HUDEP-2 (cell line): Measurements from ENCODE around the gene CCDC112.
"Not testable (repeated sequence)": the region's sequence is repeated elsewhere in the genome, so short reads cannot be mapped to it uniquely, and the experiment has no call there.

Source experiments
- DNase-seq, 76 experiments: peaks; one replicate each; lab custom pipeline; 2025; ENCODE audit not compliant: unreplicated experiment in 76 of 76; lab: John Stamatoyannopoulos, UW

CCDC112 gene

GRCh38 chr5:115264786-115265185 lies 31.7 kb downstream of the CCDC112 start:
- DNase-seq = no peak

- no peak for DNase-seq
These were observed 33.4 kb downstream of the CCDC112 start for GRCh38 chr5:115263078-115263380.

DNA sequence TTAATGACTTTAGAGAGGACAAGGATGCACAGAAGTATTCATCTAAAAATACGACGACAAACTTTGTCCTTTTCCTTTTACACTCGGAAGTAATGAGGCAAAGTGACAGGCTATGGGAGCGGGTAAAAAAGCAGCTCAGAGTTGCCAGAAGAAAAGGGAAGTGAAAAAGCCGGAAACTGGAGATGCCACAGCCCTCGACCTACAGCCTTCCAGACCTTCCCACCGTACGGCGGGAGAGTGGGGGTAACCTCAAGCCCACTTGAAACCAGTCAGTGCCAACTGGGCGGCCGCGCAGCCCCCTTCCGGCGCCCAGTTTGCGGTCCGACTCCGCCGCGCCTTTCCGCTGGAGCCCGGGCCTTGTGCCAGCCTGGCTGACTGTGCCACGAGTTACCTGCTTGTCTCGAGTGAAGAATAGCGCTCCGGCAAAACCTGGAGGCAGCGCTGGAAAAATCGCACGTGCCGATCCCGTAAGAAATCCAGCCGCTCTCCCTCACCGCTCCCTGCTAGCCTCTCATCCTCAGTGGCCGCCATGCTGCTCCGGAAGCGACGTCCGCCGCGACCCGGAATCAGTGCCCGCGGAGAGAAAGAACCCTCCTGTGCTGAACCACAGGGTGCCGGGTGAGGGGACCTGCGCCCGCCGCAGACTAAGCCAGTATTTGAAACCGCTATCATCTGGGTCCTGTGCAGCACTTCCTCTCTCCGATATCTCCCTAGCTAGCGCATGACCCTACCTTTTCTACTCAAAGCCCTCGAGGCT lies 34.0 kb downstream of the CCDC112 start, which contains the start of gene PGGT1B:
Gene PGGT1B, minus strand, starts transcription at position 557 of the 757 bp plus-strand sequence. Its CDS starts 26 bp downstream, at position 531.
- peak in 71 of 76 experiments; percentile 8 to 67 (median 48) for DNase-seq

DNA sequence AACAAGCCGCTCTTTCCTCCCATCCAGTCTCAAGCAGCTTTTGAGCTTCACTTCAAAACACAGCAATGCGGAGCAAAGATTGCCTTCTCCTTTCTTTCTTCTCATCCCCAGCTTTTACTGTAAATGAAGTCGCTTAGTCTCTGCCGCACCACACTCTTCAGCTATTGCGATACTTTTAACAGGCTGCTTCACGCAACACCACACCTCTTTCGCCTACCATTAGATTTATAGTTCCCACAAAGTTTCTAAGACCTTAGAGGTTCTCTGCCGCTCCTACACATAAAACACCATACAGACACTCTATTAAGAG lies 34.5 kb downstream of the CCDC112 start:
- peak in 15 of 76 experiments; percentile 1 to 65 (median 19) for DNase-seq

GRCh38 chr5:115260248-115260647 lies 36.2 kb downstream of the CCDC112 start:
- DNase-seq = no peak

DNA sequence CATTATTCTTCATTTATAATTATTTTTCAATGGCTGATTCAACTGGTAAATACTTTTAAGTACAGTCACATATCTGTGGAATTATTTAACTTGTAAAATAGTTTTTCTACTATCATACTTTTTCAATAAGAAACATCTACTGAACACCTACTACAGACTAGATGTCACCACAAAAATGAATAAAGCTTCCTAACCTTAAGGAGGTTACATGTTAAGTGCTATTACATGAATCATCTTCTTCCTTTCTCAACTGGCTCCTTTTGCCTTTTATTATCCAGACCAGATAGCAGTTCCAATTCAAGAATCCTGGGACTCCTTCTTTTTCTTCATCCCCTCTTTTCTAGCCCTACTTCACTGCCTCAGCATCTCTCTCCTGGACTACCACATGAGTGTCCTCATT lies 38.5 kb downstream of the CCDC112 start:
- DNase-seq = no peak

- not testable (repeated sequence) for DNase-seq
These were observed 47.1 kb downstream of the CCDC112 start for GRCh38 chr5:115249379-115249778.

DNA sequence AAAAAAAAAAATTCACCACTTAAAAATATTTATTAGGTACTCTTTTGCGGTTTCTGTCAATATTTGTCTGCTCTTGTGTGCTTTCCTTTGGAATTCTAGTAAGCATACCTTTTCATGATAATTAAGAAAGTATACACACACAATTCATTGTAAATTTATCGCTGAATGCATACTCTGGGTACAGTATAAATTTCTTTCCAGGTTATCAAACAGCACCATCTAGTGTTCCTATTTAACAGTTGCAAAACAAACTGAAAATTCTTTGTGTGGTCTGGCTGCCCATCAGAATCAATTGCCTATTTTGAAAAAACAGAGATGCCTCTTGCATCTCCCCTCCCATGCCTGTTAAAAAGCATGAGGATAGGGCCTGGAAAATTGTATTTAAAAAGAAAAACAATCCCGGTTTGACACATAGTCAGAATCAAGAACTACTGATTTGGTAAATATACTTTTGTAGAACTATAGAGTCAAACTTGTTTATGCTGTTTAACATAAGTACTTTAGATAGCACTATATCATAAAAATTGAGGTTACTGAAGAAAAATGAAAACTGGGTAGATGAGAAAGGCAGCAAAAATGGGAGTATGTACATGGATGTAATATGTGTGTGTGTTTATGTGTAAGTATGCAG lies 50.0 kb downstream of the CCDC112 start:
- DNase-seq = peak in 18 of 76 experiments; percentile 3 to 55 (median 18)

GRCh38 chr5:115243412-115243811 lies 53.0 kb downstream of the CCDC112 start:
- no peak for DNase-seq

- no peak for DNase-seq
These were observed 54.4 kb downstream of the CCDC112 start for GRCh38 chr5:115241881-115242642.

- no peak for DNase-seq
These were observed 59.4 kb downstream of the CCDC112 start for GRCh38 chr5:115237066-115237465.

DNA sequence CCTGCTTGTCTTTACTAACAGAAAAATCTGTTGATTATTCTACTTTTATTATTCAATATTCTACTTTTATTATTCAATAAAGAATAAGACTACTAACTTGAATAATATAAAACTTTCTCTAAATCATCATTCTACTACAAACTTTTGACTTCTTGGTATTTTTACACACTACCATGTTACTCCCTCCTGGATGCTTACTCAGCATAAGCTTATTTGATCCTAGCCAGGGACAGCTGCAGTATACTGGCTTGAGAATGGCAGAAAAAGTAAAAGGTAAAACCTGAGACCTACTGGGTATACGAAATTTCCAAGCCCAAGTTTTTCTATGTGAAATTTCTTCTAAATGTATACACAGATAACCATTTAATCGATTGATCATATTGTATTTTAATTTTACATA lies 59.9 kb downstream of the CCDC112 start:
- no peak for DNase-seq

DNA sequence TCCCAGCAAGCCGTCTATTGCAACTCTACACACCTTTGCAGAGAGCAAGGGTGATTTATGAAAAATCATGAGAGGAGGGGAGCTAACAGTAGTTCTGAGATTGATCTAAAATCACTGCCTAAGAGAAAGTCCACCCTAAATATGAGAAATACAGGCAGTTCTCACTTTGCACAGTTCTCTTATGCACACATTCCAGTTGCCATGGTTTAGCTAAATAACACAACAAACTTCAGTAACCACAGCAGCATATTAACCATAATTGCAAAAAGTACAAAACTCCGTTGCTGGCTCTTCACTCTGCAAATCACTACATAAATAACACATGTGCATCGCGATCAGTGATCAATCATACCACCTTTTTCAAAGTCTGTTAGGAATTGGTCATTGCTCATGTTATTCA lies 64.9 kb downstream of the CCDC112 start:
- no peak for DNase-seq

- DNase-seq = no peak
These were observed 66.8 kb downstream of the CCDC112 start for GRCh38 chr5:115229606-115230005.

GRCh38 chr5:115227281-115227680 lies 69.2 kb downstream of the CCDC112 start:
- DNase-seq = no peak
